Inflammatory macrophage (primary cell): ENCODE results near the gene SLU7.
A peak's percentile ranks its signal among the peaks of the same experiment; 100 is the strongest.

ENCODE experiments used
- DNase-seq, 2 donors: peaks; one replicate each; pipeline ENCODE4 v3.0.0-alpha.2; 2020 to 2022
- total RNA-seq, 18 experiments: gene quantifications; one replicate each; lab custom pipeline; 2026; ENCODE audit warnings: mixed read lengths in 6 of 18, inconsistent platforms in 2 of 18; lab: John Stamatoyannopoulos, UW

The SLU7 gene
- total RNA-seq, result 48.2 to 89.5 (median 63.1) reads per million in 18 experiments

DNA sequence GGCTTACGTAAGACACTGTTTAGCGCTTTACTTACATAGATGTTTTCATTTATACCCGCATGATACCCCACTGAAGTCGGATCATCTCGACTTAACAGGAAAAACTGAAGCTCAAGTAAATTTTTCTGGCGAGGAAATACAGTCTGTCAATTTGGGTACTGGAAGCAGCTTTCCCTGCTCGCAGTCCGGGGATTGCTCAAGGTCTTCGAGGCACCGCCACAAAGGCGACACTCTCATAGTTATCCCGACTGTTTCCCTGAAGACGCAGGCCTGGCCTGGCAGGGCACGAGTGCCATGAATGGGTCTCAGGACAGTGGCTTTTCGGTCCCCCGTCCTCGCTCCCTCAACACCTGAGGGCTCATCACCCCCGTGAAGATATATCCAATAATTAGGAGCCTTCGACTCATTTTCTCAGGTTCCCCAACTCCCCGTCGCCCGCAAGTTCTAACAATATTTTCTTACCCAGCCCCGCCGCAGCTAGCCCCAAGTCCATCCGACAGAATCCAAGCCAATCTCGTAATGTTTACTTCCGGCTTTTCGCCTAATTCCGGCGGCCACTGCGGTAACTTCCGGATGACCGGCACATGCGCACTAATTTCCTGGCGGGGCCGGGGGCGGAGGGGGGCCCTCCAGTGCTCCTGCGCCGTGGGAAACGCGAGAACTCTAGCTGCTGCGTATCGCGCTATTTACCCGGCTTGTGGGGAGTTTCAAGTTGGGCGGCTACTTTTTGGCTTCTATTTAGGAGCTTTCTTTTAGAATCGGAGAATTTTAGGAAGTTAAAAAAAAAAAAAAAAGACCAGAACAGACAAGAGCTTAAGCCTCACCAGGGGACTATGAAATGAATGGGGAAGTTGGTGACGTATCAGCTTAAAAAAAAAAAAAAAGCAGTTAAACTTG is at the start of gene SLU7:
TSS of gene SLU7 (minus strand) at position 521 of the 897 bp plus-strand sequence. CDS start 3,787 bp downstream, outside the sequence.
- DNase-seq, result peak; percentile 97

DNA sequence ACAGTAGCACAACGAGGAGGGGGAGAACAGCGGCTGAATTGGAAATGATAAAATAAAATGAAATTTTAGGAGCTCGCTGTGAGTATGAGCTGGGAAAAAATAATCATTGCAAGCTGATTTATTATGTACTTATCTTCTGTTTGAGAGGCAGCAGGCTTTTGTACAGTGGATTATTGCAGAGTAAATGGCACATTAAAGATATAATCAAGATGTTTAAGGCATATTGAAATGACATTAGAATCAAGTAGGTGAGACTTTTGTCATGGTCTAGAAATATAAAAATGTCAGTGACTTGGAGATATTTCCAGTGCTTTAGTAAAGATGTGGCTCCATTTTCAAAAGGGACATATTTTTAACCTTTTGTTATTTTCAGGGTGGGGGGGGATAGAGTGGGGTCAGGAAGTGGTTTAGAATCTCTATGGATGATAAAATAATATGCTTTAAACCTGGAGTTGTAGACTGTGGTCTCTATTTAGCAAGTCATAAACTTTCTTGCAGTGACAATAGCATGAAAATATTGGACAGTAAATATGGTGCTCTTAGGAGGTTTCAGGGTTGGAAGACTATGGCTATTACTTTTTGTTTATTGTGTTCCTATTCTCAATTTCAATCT is 49.6 kb upstream of the SLU7 start:
- no peak for DNase-seq

DNA sequence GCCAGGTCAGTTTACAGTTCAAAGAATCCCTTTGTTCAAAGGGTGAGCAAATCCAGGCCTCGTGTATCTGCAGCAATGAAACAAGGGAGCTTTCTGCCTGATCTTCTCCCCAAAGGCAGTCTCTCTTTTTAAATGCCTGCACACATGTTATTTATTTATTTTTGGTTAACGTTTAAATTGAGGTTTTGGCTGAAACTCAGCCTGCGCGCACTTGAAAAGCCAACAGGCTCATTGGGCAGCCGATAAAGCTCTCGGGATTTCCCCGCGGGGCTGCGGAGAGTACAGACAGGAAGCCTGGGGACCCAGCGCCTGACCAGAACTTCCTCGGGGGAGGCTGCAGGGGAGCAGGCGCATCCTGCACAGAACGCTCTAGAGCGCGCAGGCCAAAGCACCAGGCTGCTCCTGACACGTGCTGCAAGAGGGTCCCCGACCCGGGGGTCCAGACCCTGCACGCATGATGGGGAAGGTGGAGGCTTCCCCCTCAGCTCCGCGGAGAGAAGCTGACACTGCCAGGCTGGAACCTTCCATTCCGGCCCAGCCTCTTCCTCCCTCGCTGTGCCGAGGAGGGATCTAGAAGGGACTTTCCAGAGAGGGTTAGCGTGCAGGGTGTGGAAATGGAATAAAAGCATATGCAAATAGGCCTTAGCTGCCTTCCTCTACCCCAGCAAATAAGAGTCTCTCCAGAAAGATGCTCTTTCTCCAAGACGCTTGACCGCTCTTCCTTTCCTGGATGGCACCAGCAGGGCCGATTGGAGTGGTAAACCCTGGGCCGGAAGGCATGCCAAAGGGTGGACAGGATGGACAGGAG is 48.9 kb upstream of the SLU7 start:
- DNase-seq, result peak; percentile 91 to 92

DNA sequence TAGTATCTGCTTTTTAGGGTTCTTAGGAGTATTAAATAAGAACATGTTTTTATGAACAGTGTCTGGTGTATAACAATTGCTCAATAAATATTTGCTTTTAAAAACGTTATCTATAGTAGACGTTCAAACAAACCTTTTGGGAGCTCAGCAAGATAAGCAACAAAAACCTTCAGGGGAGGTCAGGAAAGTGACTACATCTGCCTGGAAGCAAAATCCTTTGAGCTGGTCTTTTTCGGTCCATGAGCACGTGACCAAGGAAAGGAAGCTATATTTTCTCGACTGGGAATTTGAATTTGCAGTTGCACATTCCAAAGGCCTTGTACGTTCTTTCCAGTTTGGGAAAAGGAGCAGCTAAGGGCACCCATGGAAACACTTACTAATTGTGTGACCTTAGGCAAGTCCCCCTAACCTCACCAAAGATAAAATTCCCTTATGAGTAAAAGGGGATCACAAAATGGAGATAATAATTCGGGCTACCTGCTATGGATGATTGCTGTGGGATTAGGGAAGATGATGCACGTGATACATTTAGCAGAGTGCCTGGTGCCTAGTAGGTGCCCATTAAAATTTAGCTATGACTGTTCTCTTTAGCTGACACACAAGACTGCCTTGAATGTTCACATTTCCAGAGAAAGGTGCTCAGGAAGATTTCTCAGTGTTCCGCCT is 48.1 kb upstream of the SLU7 start:
- no peak for DNase-seq

DNA sequence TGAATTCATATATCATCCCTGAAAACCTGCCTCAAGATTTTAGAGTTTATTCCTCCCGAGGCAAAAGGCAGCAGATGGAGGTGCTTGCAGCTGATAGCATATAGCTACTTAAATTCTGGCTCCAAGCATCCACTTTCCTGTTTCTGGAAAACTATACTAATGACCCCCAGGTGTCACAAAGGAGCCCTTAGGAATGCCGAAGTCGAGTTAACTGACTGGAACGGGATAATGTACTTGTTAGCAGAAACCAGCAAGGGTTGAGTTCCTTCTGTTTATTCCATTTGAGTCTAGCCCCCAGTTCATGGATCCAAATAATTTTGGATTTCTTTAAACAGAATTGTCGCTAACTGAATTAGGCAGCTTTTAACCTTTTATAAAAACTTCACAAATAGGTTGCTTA is 47.2 kb upstream of the SLU7 start:
- no peak for DNase-seq

DNA sequence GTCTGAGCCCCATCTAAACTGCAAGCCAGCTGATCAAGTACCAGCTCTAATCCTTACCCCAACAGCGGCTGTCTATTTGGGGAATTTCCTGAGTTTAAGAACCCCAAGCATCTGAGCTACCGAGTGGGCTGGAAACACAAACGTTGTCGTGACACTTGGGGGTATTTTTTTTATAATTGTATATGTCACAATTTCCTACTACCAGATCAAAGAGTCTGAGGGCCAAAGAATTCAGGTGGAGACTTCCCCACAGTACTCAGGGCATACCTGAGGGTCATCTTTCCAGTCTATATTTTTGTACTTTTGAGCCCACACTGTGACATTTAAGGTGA is 45.6 kb upstream of the SLU7 start:
- DNase-seq, result no peak

DNA sequence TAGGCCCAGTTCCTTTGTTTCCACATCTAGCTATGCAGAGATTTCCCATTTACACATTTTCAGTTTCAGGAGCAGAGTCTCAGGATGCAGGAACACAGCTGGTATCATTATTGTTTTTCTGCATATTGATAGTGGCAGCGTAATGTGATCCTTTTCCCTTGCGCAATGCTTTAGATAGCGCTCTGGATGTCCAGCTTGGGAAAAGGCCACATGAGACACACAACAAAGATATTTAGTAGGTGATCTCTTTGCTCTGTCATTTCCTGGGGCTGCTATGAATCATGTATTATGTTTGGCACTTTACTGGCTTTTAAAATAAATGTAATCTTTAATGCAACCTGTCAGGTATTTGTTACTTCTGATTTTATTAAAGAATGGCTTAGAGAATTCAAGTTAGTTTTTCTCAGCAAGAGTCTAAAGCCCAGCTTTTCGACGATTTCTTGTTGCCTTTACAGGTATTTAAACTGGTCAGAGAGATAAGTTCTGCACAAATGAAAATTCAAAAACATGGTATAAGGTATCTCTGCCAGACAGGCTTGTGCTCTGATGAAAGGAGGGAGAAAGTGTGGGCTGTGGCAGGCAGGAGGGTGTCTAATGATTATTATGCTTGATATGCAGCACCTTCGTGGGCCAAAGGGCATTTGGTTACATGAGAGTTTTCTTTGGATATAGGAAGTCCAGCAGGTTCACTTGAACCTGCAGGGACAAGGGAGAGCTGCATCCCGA is 45.0 kb upstream of the SLU7 start:
- DNase-seq, result no peak

DNA sequence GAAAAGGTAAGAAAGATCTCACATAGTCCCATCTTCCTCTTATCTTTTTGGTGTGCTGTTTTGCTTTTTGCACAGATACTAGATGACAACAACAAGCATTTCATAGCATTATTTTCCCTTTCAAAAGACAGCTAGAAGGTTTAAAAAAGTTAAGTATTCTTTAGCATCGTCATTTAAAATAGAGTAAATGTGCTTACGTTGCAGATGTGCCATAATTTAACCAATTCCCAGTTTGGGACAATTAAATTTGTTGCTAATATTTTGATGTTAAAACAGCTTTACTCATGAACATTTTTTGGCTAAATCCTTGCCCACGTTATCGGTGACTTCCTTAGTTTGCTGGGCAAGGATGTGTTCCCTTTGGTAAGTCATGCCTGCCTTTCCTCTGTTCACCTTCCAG is 44.3 kb upstream of the SLU7 start:
- no peak for DNase-seq

DNA sequence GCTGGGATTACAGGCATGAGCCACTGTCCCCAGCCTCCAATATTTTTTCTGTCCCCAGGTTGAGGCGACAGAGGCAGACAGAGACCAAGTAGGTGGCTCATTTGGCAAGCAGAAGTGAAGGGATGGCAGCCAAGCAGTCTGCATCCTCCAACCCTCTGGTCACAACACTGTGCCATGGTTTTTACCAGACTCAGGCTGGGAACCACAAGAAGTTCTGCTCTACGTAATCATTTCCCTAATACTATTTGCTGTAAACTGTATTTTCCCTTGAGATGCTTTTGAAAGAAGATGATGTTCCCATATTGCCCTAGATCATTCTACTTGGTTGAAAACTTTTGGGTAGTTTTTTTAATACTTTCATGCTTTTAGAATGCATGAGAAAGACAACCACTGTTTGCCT is 43.3 kb upstream of the SLU7 start:
- DNase-seq, result no peak

DNA sequence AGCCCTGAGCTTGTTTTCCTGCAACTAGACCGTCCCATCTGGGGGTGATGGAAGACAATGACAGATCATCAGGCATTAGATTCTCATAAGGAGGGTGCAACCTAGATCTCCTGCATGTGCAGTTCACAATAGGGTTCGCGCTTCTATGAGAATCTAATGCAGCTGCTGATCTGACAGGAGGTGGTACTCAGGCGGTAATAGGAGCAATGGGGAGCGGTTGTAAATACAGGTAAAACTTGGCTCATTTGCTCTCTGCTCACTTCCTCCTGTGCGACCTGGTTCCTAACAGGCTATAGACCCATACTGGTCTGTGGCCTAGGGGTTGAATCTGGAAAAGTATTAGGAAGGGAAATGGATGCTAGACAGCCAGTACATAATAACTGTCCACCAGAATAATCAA is 42.5 kb upstream of the SLU7 start:
- no peak for DNase-seq

DNA sequence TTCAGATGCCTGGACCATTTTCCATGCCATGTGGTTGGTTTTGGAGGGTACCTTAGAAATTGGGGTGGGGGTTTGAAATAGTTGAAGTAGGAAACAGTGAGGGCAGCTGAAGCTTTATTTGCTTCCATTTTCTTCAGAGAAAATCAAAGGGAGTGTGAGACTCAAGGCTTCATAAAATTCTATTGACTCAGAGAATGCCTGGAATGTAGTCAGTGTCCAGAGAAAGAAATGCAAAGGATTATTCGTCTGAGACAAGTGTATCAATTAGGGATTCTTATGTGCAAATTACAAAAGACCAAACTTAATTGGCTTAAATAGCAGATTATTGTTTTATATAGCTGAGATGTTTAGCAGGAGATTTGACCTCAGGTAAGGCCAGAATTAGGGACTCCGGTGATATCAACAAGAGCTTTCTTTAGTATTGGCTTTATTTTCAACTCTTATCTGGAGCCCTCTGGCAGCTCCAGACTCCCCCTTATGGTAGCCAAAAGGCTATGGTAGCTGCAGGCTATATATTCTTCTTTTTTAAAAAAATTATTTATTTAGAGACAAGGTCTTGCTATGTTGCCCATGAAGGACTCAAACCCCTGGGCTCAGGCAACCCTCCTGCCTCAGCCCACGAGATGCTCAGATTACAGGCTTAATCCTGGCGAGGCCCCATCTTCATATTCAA is 41.6 kb upstream of the SLU7 start:
- DNase-seq, result no peak

DNA sequence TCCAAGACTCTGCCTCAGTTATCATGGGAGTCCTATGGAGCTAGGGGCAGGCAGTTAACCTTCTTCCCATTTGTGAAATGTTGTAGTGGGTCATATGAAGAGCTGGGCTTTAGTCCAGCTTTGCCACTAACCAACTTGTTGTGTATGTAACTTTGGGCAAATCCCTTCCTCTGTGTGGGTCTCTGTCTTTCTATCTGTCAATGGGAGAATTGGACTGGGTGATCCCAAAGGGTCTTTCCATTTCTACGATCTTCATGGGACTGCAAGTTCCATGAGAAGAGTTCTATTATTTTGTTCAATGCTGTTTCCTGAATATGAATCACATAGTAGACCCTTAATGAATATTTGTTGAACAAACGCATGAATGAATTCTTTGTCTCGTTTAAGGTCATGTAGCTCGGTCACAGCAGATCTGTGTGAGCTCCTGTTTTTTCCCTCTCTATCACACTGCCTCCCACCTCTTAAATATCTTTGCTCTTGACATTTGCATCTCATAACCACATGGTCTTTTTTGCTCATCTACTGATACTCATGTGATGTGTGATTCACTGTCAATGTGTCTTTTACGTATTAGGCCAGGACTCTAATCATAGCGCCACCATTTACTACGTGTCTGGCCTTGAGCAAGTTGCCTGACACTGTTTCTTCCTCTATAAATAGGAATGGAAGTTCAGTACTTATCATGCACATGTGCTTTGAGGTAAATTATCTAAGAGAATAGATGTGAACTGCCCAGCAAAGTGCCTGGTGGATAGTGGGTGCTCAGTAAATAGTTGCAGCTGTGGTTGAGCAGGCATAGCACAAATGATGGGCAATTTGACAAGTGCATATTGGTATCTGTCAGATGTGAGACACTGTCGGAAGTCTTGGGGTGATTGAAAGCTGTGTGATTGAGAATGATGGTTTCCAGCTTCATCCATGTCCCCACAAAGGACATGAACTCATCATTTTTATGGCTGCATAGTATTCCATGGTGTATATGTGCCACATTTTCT is 40.2 kb upstream of the SLU7 start:
- DNase-seq, result peak; percentile 73 to 89

DNA sequence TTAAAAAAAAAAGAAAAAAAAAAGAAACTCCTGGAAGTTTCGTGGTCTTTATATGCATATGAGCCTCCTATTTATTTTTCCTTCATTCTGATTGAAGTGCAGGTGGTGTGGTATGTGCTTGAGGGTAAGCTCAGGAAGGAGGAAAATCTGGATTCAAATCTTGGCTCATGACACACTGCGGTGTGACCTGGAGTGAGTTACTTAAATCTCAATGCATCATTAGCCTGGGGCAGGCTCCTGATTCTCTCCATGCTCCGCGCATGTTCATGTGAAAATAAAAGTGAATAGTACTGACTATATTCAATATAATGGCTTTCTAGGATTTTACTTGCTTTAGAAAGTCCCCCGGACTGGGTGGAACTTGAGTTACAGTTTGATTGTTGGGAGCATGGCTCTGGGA is 38.4 kb upstream of the SLU7 start:
- no peak for DNase-seq

DNA sequence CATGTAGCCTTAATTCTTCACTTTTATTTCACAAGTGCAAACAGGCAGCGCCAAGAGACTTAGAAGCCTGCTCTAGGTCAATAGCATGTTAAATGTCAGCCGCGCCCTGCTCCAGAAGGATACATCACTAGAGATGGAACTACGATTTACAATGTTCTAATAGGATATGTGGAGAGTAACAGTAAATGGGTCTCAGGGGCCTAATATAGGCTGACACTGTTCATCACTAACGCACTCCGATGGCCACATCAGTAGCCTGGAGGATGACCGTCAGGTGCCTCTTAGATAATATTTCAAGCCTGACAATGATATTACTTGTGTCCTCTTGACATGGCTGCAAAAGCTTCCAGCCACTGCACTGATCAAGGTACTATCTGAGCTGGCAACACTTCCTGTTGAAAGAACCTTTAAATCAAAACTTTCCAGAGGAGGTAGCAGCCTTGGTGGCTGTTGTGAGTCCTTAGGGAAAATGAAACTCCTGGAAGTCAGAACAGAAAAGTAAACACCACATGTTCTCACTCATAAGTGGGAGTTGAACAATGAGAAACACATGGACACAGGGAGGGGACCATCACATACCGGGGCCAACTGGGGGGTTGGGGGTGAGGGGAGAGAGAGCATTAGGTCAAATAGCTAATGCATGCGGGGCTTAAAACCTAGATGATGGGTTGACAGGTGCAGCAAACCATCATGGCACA is 37.7 kb upstream of the SLU7 start:
- DNase-seq, result no peak

DNA sequence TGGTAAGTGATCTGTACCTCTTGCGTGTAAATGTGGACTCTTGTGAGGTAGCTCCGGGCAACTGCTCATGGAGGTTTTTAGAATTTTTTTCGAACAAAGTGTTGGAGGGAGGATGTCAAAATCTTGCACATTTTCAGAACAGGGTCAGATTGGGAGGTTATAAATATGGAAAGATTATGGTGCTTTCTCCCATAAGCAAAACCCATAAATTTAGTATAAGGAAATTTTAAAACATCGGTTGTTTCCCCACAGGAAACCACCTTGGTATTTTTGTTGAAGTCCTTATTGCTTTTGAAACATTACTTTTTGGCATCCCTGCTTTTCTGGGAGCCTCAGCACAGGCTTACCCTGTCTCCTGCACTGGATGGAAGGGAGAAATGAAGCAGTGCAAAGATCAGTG is 36.7 kb upstream of the SLU7 start:
- no peak for DNase-seq

DNA sequence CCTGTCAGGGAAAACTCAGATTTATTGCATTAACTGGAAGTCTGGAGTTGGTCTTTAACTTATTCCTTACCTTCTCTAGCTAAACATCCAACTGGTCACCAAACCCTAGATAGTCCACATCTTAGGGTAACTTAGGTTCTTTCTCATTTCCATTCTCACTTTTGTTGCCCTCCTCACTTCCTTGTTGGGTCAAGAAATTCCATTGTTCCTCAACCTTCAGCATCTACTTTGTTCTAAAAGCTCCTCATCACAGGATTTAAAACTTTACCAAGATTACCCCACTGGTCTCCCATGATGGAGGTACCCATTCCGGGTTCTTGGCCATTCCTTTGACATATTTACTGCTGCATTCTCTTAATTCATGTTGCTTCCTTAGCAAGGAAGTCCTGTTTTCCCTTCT is 34.9 kb upstream of the SLU7 start:
- no peak for DNase-seq

DNA sequence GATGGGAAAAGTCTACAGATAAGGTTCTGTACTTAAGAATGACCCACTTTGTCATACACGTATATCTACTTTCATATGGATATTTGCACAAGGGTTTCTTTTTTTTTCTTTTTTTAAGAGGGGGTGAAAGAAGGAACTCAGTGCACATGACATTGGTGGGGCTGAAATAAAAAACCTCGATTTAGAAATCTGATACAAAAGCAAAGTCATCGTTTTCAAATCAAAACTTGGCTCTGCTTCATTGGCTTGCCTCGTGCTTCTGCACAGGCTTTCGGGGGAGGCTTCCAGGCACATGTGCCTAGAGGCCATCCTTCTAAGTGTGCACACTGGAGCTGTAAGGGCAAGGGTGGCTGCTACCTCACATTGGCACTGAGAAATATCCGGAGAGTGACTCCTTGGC is 33.9 kb upstream of the SLU7 start:
- peak; percentile 85 to 86 for DNase-seq

DNA sequence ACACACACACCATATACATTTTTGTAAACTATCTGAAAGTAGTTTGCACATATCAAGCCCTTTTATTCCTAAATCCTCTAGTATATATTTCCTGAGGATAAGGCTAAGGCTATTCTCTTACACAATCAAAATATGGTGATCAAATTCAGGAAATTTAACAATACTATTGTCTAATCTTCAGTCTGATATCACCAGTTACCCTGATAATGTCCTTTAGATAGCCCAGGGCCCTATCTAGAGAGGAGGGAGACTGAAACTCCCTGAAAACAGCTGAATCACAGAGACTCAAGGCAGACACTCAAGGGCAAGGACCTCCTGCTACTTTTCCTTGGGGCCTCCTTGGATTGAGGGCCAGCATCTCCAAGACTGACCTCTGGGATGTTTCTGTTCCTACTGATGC is 33.2 kb upstream of the SLU7 start:
- no peak for DNase-seq

DNA sequence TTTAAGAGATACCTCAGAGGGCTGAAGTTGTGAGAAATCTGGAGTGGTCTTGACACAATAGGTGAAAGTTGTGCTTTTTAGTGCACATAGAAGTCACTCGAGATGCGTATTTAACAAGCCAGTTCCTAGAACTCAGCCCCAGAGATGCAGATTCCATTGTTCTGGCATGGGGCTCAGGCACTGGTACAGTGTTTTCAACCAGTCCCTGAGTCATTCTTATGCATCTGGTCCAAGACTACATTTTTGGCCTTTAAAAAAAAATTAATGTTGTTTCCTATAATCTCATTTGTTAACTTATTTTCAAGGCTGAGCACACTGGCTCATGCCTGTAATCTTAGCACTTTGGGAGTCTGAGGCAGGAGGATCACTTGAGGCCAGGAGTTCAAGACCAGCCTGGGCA is 32.4 kb upstream of the SLU7 start:
- no peak for DNase-seq
